ENCODE data around the gene DUOX1.

The DUOX1 gene

DNA sequence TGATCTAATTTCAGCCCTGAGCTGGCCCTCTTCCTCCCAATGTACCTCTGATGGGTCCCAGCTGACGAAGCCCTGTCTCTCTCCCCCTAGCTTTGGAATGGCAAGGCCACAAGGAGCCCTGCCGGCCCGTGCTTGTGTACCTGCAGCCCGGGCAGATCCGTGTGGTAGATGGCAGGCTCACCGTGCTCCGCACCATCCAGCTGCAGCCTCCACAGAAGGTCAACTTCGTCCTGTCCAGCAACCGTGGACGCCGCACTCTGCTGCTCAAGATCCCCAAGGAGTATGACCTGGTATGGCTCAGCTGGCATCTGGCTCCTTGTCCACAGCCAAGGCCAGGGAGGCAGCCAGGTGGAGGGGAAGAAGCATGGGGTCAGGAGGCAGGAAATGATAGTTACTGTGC lies 14.2 kb downstream of the DUOX1 start:
- no peak for DNase-seq (ENCODE audit: low spot score)

DNA sequence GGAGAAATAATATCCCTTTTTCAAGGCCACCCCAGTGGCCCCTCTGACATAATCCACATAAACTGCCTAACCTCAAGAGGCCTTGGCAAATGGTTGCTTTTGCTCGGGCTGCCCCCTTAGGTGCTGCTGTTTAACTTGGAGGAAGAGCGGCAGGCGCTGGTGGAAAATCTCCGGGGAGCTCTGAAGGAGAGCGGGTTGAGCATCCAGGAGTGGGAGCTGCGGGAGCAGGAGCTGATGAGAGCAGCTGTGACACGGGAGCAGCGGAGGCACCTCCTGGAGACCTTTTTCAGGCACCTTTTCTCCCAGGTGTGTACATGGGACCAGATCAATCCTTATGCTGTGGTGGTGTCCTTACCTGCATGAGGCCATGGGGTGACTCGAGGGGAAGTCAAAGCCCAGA lies 15.0 kb downstream of the DUOX1 start:
- DNase-seq (ENCODE audit: low spot score), result no peak

DNA sequence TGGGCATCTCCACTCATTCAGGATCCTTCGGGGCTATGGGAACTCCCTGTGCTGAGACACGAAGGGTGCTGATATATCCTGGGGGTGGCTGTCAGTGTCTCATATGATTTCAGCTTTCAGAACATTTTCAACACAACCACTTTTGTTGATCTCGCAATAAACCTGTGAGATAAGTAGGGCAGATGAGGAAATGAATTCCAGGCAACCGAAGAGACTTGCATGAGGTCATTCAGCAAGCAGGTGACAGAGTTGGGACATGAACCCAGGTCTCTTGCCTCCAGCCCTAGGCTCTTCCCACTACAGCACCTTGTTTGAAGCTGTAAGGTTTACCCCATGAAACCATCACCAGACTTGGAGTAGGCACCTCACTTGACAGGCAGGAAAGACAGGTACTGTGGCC lies 16.6 kb downstream of the DUOX1 start:
- DNase-seq (ENCODE audit: low spot score), result no peak

DNA sequence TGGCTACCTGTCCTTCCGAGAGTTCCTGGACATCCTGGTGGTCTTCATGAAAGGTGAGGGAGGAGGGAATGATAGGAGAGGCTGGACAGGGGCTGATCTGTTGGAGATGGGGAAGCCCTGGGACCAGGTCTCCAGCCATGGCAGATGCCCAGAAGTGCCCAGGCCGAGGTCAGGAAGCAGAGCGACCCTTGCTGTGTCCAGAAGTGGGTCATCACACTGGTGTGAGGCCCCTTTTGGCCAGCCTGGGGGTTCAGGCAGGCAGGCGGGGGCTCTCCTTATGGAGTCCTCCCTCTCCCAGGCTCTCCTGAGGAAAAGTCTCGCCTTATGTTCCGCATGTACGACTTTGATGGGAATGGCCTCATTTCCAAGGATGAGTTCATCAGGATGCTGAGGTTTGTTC lies 17.8 kb downstream of the DUOX1 start:
- DNase-seq (ENCODE audit: low spot score), result no peak

DNA sequence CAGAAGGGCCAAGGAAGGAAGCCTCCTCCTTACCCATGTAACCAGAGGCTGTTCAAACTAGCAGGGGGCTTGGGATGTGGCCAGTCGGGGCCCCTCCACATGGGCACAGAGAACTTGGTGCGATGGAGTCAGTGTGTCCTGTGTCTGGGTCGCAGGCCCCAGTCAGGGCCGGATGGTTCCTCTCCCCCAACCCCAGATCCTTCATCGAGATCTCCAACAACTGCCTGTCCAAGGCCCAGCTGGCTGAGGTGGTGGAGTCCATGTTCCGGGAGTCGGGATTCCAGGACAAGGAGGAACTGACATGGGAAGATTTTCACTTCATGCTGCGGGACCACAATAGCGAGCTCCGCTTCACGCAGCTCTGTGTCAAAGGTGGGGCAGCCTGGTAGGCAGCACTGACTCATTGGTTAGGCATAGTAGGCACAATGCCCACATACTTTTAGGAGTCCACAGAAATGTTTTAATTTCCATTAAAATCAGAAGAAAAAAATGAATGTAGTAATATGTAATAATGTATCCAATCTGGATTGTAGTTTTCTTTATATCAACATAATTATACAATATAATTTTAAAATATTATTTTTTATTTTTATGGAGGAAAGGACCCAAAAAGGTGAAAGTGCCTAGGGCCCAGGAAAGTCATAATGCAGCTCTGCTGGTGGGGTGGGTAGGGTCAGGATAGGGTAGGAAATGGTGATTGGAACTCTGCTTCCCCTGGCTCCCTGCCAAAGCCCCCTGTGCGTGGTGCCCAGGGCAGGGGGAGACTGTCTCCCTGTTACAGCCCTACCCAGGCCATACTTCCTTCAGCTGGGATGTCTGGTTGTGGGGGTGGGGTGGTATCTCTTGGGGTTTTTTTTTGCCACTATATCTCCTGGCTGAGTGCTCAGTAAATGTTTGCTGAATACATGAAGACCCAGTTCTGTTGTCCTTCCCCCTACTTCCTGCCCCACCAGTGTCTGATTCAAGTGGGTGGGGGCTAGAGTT lies 18.6 kb downstream of the DUOX1 start:
- no peak for DNase-seq (ENCODE audit: low spot score)

DNA sequence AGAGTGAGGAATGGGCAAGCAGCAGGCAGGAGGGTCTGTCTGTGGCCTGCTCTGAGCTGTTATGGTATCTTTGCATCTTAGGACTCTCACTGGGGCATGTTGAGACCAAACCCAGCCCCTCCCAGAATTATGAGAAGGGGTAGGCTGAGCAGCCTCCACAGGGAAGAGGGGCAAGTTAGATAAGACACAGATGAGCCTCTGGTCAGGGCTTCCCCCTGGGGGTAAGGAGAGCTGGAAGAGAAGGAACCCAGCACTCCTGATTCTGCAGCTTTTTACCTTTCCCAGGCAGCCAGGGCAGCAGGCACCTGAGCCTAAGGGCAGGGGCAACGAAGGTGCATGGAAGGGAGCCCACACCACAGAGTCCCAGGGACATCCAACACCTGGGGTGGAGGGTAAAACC lies 19.3 kb downstream of the DUOX1 start:
- DNase-seq (ENCODE audit: low spot score), result no peak

DNA sequence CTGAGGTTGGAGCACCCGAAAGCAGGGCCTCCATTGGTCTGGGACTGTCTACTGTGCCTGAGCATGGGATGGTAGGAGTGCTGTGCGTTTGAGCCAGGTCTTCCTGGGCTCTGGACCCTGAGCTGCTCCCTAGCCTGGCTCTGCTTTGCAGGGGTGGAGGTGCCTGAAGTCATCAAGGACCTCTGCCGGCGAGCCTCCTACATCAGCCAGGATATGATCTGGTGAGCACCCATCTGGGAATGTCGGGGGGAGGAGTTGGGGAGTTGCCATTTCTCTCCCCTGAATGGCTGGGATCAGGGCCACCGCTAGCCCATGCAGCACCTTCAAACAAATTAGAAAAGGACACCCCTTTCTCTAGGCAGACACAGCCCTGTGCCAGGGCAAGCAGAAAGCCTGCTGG lies 20.7 kb downstream of the DUOX1 start:
- DNase-seq (ENCODE audit: low spot score), result no peak

DNA sequence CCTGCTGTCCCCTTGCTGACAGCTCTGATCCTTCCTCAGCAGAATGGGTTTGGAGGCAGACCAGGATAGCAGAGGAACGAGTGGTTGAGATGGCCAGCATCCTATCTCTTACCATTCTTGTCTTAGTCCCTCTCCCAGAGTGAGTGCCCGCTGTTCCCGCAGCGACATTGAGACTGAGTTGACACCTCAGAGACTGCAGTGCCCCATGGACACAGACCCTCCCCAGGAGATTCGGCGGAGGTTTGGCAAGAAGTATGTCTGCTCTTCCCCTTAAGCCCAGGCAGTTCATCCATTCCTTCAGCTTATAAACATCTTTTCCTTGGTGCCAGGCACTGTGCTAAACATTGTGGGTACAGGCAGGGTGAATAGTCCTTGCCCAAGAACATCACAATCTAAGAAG lies 21.2 kb downstream of the DUOX1 start:
- no peak for DNase-seq (ENCODE audit: low spot score)

DNA sequence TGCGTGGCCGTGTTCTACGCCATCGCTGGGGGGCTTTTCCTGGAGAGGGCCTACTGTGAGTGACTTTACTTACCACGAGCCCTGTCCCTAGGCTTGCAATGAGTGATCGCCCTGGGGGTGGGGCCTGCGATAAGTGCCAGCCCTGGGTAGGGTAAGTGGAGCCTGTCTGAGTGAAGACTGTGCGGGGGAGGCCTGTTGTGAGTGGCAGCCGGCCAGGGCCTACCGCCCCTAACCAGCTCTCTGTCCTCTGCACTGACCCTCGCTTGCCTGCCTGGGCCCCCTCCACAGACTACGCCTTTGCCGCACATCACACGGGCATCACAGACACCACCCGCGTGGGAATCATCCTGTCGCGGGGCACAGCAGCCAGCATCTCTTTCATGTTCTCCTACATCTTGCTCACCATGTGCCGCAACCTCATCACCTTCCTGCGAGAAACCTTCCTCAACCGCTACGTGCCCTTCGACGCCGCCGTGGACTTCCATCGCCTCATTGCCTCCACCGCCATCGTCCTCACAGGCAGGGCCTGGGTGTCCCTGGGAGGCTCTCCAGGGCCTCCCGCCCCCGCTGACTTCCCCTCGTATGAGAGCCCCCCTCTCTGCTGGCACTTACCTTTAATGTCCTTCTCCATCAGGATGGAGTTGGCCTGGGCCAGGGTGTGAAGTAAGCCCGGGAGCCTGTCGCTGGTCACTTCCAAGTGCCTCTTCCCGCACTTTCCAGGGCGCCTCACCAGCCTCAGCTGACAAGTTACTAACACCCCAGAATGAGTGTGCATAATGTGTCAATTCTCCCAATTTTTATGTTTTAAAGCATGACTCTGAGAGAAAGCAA lies 22.4 kb downstream of the DUOX1 start:
- no peak for DNase-seq (ENCODE audit: low spot score)

DNA sequence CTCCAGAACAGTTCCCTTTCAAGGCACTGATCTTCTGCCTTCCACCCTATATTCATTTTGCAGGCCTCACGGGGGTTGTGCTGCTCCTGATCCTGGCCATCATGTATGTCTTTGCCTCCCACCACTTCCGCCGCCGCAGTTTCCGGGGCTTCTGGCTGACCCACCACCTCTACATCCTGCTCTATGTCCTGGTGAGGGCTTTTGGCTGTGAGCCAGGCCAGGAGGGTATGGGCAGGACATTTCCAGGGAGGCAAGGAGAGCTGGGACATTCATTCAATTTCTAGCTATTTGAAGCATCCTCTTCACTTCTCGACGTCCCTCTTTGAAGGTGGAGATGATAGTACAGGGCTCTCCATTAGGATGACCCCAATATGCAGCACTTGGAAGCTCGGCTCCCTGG lies 25.9 kb downstream of the DUOX1 start:
- no peak for DNase-seq (ENCODE audit: low spot score)

DNA sequence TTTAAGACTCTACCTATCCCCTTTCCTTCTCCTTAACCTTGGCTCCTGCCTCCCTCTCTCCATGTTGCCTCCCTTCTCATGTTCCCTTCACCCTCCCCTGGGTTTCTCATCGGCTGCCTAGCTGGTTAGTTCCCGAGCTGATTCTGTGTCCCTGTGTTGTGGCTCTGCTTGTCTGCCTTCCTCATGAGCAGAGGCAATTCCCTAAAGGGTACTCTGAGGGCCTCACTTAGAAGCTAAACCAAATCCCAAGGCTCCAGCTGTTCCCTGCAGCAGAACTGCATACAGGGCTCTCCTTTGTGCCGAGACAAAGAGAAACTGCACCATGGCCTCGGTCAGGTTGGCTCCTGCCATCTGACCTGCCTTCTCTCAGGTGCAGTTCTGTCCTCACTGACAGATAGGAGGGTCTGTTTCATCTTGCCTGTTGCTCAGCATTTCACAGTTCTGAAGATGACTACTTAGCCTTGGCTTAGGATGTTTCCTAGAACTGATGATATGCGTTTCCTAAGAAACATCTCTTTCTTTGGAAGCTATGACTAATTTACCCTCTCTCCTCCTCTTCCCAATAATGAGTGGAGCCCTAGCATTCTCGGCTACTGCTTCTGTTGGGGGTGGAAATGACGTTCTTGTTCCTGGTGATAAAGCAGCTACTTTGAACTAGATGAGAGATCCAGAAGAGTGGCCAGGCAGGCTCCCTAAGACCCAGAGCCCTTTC lies 27.1 kb downstream of the DUOX1 start:
- DNase-seq (ENCODE audit: low spot score), result no peak

DNA sequence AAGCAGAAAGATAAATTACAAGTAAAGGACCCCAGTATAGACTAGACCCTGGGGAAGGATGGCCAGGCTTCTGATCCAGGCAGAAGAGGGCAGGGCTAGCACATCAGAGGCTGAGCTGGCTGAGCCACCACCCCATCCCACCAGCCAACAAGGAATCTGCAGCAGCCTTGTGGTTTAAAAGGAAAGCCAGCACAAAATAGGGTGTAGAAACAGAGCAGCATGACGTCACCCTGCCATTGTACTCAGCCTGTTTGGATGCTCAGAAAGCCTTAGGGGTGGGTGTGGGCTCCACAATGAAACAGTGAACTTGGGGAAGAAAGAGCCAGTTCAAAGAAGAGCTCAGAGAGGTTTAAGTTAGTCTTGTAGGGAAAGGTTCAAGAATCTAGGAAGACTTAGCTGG lies 28.2 kb downstream of the DUOX1 start:
- peak; percentile 88 for DNase-seq (ENCODE audit: low spot score)

DNA sequence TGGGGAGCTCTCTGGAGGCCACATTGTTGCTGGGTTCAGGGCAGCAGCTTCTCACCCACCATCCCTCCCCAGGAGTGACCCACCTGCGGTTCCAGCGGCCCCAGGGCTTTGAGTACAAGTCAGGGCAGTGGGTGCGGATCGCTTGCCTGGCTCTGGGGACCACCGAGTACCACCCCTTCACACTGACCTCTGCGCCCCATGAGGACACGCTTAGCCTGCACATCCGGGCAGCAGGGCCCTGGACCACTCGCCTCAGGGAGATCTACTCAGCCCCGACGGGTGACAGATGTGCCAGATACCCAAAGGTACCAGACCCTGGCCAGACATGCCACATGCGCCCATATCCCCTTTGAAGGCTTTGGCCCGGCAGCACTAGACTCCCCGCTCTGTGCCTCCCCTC lies 31.9 kb downstream of the DUOX1 start:
- DNase-seq (ENCODE audit: low spot score), result no peak

DNA sequence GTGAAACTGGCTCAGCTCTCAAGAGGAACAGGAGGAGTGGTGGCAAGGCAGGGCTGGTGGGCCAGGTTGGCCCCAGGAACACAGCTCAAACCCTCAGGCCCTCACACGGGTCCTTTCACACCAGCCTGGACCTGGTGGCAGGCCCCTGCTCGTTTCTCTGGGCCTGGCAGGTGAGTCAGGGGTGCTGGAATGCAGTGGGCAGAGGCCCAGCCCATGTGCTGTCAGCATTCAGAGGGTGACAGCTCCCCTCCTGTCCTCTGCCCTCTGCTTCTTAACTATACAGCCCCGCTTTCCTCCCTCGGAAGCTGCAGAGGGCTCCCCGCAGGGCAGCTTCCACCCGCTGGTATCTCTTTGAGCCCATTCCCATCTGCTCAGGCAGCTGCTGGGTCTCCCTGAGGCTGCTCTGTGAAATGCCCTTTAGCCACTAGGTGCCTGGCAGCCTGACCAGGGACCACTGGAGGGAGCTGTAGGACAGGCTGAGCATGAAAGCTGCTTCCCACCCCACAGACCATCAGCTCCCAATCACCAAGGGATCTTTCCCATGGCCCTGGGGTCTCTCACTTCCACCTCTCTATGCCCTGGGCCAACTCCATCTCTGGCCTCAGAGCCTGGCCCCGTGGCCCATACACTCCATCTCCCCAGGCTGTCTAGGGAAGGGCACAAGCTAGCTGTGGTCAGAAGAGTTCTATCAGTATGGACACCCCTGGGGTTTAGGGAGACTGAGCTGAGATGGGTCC lies 33.1 kb downstream of the DUOX1 start:
- DNase-seq (ENCODE audit: low spot score), result peak; percentile 85

DNA sequence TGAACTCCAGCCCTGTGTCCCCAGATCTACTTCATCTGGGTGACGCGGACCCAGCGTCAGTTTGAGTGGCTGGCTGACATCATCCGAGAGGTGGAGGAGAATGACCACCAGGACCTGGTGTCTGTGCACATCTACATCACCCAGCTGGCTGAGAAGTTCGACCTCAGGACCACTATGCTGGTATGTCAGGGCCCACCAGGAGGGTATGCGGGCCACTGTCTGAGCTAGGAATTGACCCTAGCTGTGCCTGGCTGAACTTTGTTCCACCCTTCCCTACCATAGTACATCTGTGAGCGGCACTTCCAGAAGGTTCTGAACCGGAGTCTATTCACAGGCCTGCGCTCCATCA lies 33.7 kb downstream of the DUOX1 start:
- no peak for DNase-seq (ENCODE audit: low spot score)

DNA sequence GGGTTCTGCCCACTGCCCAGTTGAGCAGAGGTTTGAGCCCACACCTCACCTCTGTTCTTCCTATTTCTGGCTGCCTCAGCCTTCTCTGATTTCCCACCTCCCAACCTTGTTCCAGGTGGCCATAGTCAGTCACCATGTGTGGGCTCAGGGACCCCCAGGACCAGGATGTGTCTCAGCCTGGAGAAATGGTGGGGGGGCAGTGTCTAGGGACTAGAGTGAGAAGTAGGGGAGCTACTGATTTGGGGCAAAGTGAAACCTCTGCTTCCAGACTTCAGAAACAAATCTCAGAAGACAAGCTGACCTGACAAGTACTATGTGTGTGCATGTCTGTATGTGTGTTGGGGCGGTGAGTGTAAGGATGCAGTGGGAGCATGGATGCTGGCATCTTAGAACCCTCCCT lies 35.1 kb downstream of the DUOX1 start:
- DNase-seq (ENCODE audit: low spot score), result no peak

DNA sequence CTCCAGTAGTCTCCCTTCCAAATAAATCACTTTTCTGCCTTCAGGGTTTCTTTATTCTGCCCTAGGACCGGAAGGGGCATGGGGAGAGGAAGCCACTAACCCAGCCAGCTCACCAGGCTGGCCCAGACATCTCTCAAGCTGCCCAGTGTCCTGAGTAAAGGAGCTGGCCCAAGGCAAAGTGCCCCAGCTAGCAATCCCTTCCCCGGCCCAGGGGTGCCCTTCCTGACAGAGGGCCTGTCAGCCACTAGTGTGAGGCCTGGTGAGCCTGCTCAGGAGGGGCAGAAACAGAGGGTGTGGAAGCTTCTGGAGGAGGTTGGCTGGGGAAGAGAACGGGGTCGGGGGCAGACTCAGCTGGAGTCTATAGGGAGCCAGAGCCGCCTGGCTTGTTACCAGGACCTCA lies 35.7 kb downstream of the DUOX1 start:
- DNase-seq (ENCODE audit: low spot score), result no peak

DNA sequence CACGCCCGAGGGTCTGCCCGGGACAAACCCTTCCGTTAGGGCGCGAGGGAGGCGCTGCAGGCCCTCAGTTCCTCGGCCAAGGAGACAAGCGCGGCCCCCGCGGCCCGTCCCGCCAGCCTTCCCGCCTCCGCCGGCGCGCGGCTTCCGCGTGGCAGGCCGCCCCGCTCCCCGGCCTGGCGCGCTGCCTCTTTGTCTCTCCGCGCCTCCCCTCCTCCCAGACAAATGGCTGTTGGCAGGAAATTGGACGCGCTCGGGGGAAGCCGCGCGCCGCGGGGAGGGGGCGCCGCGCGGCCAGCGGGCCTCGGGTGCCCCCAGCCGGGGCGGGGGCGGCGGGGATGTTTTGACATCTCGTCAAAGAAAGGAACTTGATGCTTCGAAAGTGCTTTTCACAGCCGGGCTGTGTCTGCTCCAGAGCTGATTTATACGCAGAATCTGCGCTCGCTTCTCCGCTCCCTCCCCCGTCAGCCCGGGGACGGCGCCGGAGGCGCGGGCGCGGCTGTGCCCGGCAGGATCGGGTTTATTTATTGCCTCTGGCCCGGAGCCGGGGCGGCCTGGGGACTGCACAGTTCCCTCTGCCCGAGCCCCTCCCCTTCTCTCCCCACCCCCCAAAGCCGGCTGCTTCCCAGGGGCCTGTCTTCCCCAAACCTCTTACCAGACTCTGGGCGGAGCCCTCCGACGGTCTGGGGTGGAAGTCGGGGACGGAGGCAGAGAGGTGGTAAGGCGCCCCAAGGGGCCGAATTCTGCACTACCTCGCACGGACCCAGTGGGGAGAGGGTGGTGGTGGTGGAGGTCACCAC lies 37.2 kb downstream of the DUOX1 start:
- peak; percentile 82 for DNase-seq (ENCODE audit: low spot score)

DNA sequence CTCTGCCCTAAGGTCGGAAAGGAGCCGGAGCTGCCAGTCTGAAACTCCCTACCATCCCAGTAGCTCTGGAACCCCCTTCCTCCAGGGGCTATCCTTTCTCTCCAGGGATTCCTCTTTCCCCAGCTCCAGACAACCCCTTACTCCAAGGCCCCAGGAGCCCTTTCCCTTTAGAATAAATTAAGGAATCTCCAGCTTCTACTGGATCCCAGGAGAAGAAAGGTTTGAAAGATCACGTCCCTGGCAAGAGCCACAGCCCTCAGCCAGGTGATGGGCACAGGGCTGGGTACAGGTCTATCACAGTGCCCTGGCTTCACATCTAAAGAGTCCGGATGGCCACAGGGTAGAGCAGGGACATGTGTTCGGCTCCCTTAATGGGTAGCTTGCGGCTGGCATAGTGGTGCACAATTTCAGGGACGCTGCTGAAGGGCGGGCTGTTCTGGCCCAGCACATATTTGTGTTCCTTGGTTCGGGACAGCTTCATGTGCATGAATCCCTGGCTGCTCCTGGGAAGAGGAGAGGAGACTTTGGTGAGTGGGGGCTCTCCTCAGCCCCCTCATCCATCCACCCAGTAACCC lies 37.9 kb downstream of the DUOX1 start:
- no peak for DNase-seq (ENCODE audit: low spot score)

DNA sequence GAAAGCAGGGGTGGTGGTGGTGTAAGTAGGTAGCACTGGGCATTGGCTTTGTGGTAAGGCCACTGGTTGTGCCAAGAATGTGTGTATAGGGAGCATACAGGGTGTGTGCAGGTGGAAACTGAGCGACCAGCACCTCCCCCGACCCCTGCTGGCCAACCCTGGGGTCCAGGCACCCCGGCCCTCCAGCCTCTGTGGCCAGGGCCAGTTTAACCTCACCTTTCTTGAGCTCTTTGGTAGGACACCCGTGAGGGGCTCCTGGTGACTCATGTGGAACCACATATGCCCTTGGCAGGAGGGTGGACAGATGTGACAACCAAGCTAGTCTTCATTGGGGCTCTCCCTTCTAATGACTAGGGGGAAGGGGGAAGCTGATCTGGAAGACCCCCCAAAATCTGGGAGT lies 38.5 kb downstream of the DUOX1 start:
- no peak for DNase-seq (ENCODE audit: low spot score)
